HepG2 (cell line): ENCODE measurements around the gene NAPB. TPM values are rescaled to one million over a fixed set of nuclear protein-coding genes. Genes with fewer than 3 reads are reported as not detected.
"Not testable (repeated sequence)": the region's sequence is repeated elsewhere in the genome, so short reads cannot be mapped to it uniquely, and the experiment has no call there.

Source experiments
- ATAC-seq: fragments of 200-7000 bp; cut with Tn5 transposase; 3 replicates; pipeline ENCODE4 v1.9.1; 2020; ENCODE audit warnings: mild to moderate bottlenecking, moderate library complexity
- BruUV-seq: library from RNA; stranded (reverse); fragments of 400-500 nt; replicated peaks from 2 replicates; lab custom pipeline; 2021; lab: Mats Ljungman, UMichigan
- CTCF ChIA-PET: fragments of 300-600 bp; formaldehyde crosslinking; extraction: SDS; loops from one replicate; lab custom pipeline; 2021; ENCODE audit warnings: low total read pairs, inconsistent platforms, low intra/inter-chr PET ratio; lab: Yijun Ruan, JAX
- POLR2A ChIA-PET: fragments of 350-600 bp; sonication (Branson Sonifier 250); formaldehyde crosslinking; loops from one replicate; lab custom pipeline; 2020; ENCODE audit warnings: antibody characterized with exemption, inconsistent platforms; lab: Yijun Ruan, JAX
- DNase-seq: peaks from one replicate; pipeline ENCODE4 v3.0.0-alpha.2; 2015; ENCODE audit warnings: low spot score
- FAIRE-seq: peaks from 3 replicates; lab custom pipeline; 2011; peaks lifted over from hg19 to GRCh38; lab: Jason Lieb, UNC
- H2AFZ ChIP-seq: one replicate; pipeline ENCODE4 v1.6.1; 2011; ENCODE audit warnings: low read length, inconsistent platforms
- H3K27ac ChIP-seq: fragments of 300-600 bp; 3 replicates; pipeline ENCODE4 v1.8.0; 2011; ENCODE audit warnings: mixed run types, mild to moderate bottlenecking, mixed read lengths, low read length, inconsistent platforms; ENCODE audit not compliant: insufficient read depth; ENCODE audit errors: extremely low read length
- H3K27me3 ChIP-seq, 2 experiments: fragments of 200-600 bp in 1 of 2; 2 replicates in 1 of 2; 3 replicates in 1 of 2; pipeline versions ENCODE4 v1.6.0 to v1.8.0; 2011; ENCODE audit warnings: low read length in 2 of 2, mild to moderate bottlenecking in 2 of 2, moderate library complexity in 2 of 2, inconsistent platforms in 1 of 2; ENCODE audit not compliant: insufficient read depth in 2 of 2, control insufficient read depth in 1 of 2
- H3K36me3 ChIP-seq, 2 experiments: fragments of 200-600 bp in 1 of 2; replicated peaks in 1 of 2; 2 replicates in 1 of 2; 3 replicates in 1 of 2; pipeline versions ENCODE4 v1.5.1 to v1.8.0; 2011; ENCODE audit warnings: low read length in 2 of 2, inconsistent platforms in 1 of 2; ENCODE audit not compliant: insufficient read depth in 2 of 2, control insufficient read depth in 1 of 2
- H3K4me1 ChIP-seq: 2 replicates; pipeline ENCODE4 v1.5.1; 2012; ENCODE audit warnings: low read length, inconsistent platforms; ENCODE audit not compliant: insufficient read depth
- H3K4me2 ChIP-seq: 2 replicates; pipeline ENCODE4 v1.6.0; 2011; ENCODE audit warnings: low read depth, low read length, inconsistent platforms
- H3K4me3 ChIP-seq, 3 experiments: fragments of 200-600 bp in 1 of 3; sonication (generic), shearing (Covaris generic) in 1 of 3; replicated peaks in 1 of 3; 2 replicates each; pipeline ENCODE4 v1.5.1; 2011 to 2016; ENCODE audit warnings: low read length in 3 of 3, inconsistent platforms in 2 of 3, low read depth in 2 of 3, mild to moderate bottlenecking in 2 of 3, control low read depth in 1 of 3, mixed read lengths in 1 of 3; ENCODE audit not compliant: insufficient read depth in 1 of 3
- H3K79me2 ChIP-seq: one replicate; pipeline ENCODE4 v1.6.1; 2011; ENCODE audit warnings: low read length, inconsistent platforms; ENCODE audit not compliant: insufficient read depth
- H3K9ac ChIP-seq: 2 replicates; pipeline ENCODE4 v1.6.0; 2011; ENCODE audit warnings: mild to moderate bottlenecking, low read depth, low read length, inconsistent platforms; ENCODE audit not compliant: insufficient read depth
- H3K9me3 ChIP-seq: 2 replicates; pipeline ENCODE4 v1.5.1; 2012; ENCODE audit warnings: mild to moderate bottlenecking, low read length
- H4K20me1 ChIP-seq: 2 replicates; pipeline ENCODE4 v1.6.0; 2011; ENCODE audit warnings: inconsistent platforms, mild to moderate bottlenecking, low read length, moderate library complexity; ENCODE audit not compliant: insufficient read depth
- IRF1 ChIP-seq: sonication (generic); formaldehyde crosslinking; IDR thresholded peaks from 2 replicates; pipeline ENCODE4 v1.4.0; 2020; ENCODE audit warnings: low read depth, mild to moderate bottlenecking, missing genetic modification reagents
- NFYC ChIP-seq: IDR thresholded peaks from 2 replicates; pipeline ENCODE4 v1.6.1; 2016; ENCODE audit warnings: missing genetic modification reagents, missing compliant biosample characterization
- YEATS4 ChIP-seq: sonication (generic); formaldehyde crosslinking; IDR thresholded peaks from 2 replicates; pipeline ENCODE4 v1.4.0; 2020; ENCODE audit warnings: missing genetic modification reagents, borderline replicate concordance
- ZNF746 ChIP-seq: sonication (generic); formaldehyde crosslinking; IDR thresholded peaks from 2 replicates; pipeline ENCODE4 v1.8.0; 2022; ENCODE audit warnings: mild to moderate bottlenecking, missing genetic modification reagents
- WGBS: methylation state at CpG from one replicate; pipeline ENCODE4 v1.1.6; 2017; ENCODE audit warnings: low lambda C conversion rate; 5-methylcytosine and 5-hydroxymethylcytosine counted together
- in situ Hi-C: cut with HindIII; loops from 2 replicates; pipeline ENCODE4 v1.10.0; 2017; ENCODE audit warnings: low pct_unique_long_range_greater_than_20kb; ENCODE audit not compliant: extremely low pct_ligation_motif_present
- intact Hi-C: fragments of 100-400 bp; cut with micrococcal nuclease; formaldehyde crosslinking; loops from one replicate; pipeline ENCODE4 v1.10.0; 2022; ENCODE audit not compliant: unreplicated experiment
- polyA plus RNA-seq, 8 experiments: library from polyadenylated mRNA; depleted of rRNA in 3 of 8; stranded (reverse) in 7 of 8; unstranded in 1 of 8; fragments of >200 nt; fragmentation: Illumina TruSeq in 4 of 8; extraction: Trizol in 4 of 8; gene quantifications; 2 replicates each; pipeline versions ENCODE4 v1.2.1 to v1.2.3, GENCODE V29; 2011 to 2016; ENCODE audit warnings: low read depth in 4 of 8, missing spikeins in 1 of 8, mixed read lengths in 1 of 8; ENCODE audit not compliant: insufficient read depth in 1 of 8
- total RNA-seq, 5 experiments: library from RNA; depleted of rRNA; stranded (reverse); fragments of >200 nt; fragmentation: Illumina TruSeq; extraction: Trizol; gene quantifications; 2 replicates each; pipeline ENCODE4 v1.2.3, GENCODE V29; 2016; ENCODE audit warnings: low read depth in 1 of 5

NAPB gene
- total and polyA plus RNA-seq, 2 of the 13 experiments (the other 11 are each of a cell fraction or from before 2014, with no cell fraction given) = 15.2 to 16.1 TPM

- TF ChIP-seq IRF1 (CRISPR knock-in tag) = no peak
These were observed 71.7 kb downstream of the NAPB start (continued) for GRCh38 chr20:23349338-23350195.

GRCh38 chr20:23348510-23348909 is 72.8 kb downstream of the NAPB start:
- Histone ChIP-seq H3K4me1 (peaks cover 51% of the 10 kb centered on the region), H4K20me1 (peaks cover 12% of the 10 kb centered on the region), H3K79me2 (peaks cover 26% of the 10 kb centered on the region)
- CTCF ChIA-PET, H3K9me3 ChIP-seq, H3K9ac ChIP-seq, ATAC-seq, FAIRE-seq, H3K36me3 ChIP-seq, H3K4me2 ChIP-seq, in situ Hi-C loops, H3K27me3 ChIP-seq, H3K27ac ChIP-seq, DNase-seq, H2AFZ ChIP-seq, H3K4me3 ChIP-seq, BruUV-seq: not testable (repeated sequence)
- intact Hi-C loops = loop anchor here (10.0 kb wide), 1 partner anchor 494 kb away; no protein-coding TSS in a partner anchor
- WGBS = 88% methylated on average over 6 of the region's 6 CpGs
- POLR2A ChIA-PET = interaction anchor here (3.2 to 3.3 kb wide), 2 partner anchors 9 to 11 kb away, joined by 54 to 145 read pairs; partner anchors contain the start of gene GZF1
- peak; percentile 33; the same call in 1 of the 2 replicates for TF ChIP-seq ZNF746 (CRISPR knock-in tag)

- POLR2A ChIA-PET = no interaction called here
- no TSS peak for BruUV-seq
- TF ChIP-seq NFYC = no peak
- TF ChIP-seq YEATS4 = no peak
These were observed 73.5 kb downstream of the NAPB start for GRCh38 chr20:23347791-23348190.

More at GRCh38 chr20:23347791-23348190, 73.5 kb downstream of the NAPB start:
- intact Hi-C loops (loop anchor here (10.0 kb wide), 1 partner anchor 493 kb away; no protein-coding TSS in a partner anchor), in situ Hi-C loops (no loop called here)
- Histone ChIP-seq H2AFZ (no peak overlapping the region), H3K9ac (no peak overlapping the region), H3K79me2 (peaks cover 20% of the 10 kb centered on the region), H3K4me1 (peaks cover 44% of the 10 kb centered on the region), H3K27ac (no peak overlapping the region), H4K20me1 (peaks cover 12% of the 10 kb centered on the region), H3K27me3 (no peaks in the 10 kb centered on the region; a peak in 1 of 5 replicates), H3K4me2 (no peak overlapping the region), H3K36me3 (no peaks in the 10 kb centered on the region), H3K4me3 (no peak overlapping the region), H3K9me3 (no peaks in the 10 kb centered on the region)
- FAIRE-seq = no peak
- ATAC-seq = no peak
- CTCF ChIA-PET = no interaction called here
- no peak for DNase-seq
- 90% methylated on average over 6 of the region's 6 CpGs for WGBS
